Astrocyte of the cerebellum (primary cell): ENCODE results near the gene ERCC5.

Experiments
- DNase-seq: peaks from one replicate; pipeline ENCODE4 v3.0.0-alpha.2; 2011; ENCODE audit warnings: low read depth
- H3K4me3 ChIP-seq: 2 replicates; pipeline ENCODE4 v1.5.1; 2011; ENCODE audit warnings: mild to moderate bottlenecking, low read depth, low read length, moderate library complexity
- in situ Hi-C: cut with HindIII; loops from 2 replicates; pipeline ENCODE4 v1.10.0; 2017; ENCODE audit warnings: low sequenced_read_pairs
- TF ChIP-seq, protein P1 (sequence below): IDR thresholded peaks from 2 replicates; pipeline ENCODE4 v1.5.1; 2012; ENCODE audit warnings: low read length, low read depth, moderate library complexity, mild to moderate bottlenecking; ENCODE audit errors: missing control alignments

Gene ERCC5

DNA sequence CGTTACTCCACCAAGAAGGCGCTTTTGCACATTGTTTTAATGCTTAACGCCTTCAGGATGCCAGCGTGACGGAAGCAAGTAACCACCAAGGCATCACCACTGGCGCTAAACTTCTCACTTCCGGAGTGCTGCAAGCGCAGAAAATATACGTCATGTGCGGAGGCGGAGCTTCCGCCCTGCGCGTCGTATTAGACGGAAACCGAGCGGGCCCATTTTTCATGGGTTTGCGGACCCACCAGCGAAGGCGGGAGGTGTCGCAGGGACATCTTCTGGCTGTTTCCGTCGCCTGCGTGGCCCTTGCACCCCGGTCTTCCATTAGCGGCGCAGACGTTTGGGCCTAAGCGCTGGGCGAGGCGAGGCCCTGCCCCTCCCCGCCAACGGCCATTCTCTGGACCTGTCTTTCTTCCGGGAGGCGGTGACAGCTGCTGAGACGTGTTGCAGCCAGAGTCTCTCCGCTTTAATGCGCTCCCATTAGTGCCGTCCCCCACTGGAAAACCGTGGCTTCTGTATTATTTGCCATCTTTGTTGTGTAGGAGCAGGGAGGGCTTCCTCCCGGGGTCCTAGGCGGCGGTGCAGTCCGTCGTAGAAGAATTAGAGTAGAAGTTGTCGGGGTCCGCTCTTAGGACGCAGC, at the start of gene ERCC5:
Gene ERCC5, plus strand, starts transcription at position 403 of the 631 bp plus-strand sequence. CDS start 235 bp downstream, outside the sequence.
- H3K4me3 ChIP-seq, result peak within 1 kb of the TSS; percentile 94
- in situ Hi-C loops, result no loop called here
- peak; percentile 88 for DNase-seq
- TF ChIP-seq, protein P1, sequence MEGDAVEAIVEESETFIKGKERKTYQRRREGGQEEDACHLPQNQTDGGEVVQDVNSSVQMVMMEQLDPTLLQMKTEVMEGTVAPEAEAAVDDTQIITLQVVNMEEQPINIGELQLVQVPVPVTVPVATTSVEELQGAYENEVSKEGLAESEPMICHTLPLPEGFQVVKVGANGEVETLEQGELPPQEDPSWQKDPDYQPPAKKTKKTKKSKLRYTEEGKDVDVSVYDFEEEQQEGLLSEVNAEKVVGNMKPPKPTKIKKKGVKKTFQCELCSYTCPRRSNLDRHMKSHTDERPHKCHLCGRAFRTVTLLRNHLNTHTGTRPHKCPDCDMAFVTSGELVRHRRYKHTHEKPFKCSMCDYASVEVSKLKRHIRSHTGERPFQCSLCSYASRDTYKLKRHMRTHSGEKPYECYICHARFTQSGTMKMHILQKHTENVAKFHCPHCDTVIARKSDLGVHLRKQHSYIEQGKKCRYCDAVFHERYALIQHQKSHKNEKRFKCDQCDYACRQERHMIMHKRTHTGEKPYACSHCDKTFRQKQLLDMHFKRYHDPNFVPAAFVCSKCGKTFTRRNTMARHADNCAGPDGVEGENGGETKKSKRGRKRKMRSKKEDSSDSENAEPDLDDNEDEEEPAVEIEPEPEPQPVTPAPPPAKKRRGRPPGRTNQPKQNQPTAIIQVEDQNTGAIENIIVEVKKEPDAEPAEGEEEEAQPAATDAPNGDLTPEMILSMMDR, result no peak

DNA sequence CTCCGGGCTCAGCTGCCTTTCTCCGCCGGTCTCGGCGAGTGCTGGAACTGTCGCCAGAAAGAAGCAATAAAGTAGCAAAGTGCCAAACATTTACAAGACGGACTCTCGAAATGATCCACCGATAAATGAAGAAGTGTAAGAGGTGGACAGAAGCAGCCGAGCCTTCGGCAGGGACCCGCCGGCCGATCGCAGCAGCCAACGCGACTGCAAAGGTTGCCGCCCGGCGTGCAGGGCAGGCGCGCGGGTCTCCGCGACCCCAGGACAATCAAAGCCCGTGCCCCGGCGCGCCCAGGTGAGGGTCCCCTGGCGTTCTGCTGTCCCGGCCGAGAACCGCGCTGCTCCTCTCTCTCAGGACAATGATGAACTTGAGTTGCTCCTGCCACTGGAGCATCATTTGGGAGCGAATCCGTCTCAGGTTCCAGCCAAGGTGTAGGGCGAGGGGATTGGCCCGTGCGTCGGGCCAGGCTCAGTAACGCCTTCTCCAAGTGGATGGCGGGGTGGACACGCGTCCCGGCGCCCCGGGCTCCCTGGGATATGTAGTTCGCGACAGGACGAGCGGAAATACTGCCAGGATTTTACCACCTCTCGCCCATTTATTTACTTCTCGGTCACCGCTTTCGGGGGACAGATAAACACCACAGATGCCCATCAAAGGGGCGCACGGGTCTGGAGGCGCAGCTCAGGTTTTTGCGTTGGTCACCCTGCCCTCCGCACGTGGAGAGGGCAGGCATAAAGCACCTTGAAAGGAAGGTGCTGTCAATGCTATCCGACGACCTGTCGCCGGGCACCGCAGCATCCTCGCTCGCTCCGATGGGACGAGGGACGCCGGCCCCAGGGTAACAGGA, 47.0 kb upstream of the ERCC5 start, which contains the start of the genes BIVM and POGLUT2:
Gene BIVM, plus strand, starts transcription at position 539 of the 845 bp plus-strand sequence. CDS start 8,149 bp downstream, outside the sequence.
Gene POGLUT2, minus strand, starts transcription at position 396 of the 845 bp plus-strand sequence. Its CDS starts 306 bp downstream, at position 90.
- peak; percentile 86 for DNase-seq
- TF ChIP-seq, protein P1, result no peak
- H3K4me3 ChIP-seq, result peak within 1 kb of the TSS; percentile 75
- in situ Hi-C loops, result no loop called here

DNA sequence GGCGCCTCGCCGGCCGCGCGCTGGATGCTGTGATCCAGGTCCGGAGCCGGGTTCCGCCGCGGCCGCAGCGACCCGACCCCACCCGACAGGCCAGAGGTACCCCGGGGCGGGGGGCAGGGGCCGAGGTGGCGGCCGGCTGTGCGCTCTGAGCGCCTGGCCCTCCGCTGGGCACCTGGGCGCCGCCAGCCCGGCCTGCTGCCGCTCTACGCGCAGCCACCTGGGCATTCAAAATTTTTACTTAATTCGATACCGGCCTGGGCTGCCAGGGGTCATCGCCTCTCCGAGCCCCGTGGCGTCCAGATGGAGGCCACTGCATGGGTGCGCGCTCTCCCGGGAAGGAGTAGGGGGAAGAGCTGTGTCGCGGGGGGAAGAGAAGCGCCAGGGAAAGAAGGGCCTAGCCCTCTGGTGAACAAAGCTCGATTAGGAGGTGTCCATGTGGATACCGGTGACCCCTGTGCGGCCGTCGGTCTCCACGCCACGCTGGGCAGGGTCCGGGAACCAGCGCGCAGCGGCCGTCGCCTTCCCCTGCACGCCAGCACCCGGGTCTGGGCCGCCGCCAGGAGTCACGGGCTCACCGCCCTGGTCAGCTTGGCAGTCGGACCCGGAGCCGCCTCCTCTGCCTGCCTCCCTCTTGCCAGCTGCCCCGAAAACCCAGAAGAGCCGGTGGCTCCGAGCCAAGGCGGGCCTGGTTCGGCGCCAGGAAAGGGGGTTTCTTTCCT, 46.2 kb upstream of the ERCC5 start:
- H3K4me3 ChIP-seq, result peak overlapping the region; percentile 75
- in situ Hi-C loops, result no loop called here
- DNase-seq, result no peak
- TF ChIP-seq, protein P1, result no peak

DNA sequence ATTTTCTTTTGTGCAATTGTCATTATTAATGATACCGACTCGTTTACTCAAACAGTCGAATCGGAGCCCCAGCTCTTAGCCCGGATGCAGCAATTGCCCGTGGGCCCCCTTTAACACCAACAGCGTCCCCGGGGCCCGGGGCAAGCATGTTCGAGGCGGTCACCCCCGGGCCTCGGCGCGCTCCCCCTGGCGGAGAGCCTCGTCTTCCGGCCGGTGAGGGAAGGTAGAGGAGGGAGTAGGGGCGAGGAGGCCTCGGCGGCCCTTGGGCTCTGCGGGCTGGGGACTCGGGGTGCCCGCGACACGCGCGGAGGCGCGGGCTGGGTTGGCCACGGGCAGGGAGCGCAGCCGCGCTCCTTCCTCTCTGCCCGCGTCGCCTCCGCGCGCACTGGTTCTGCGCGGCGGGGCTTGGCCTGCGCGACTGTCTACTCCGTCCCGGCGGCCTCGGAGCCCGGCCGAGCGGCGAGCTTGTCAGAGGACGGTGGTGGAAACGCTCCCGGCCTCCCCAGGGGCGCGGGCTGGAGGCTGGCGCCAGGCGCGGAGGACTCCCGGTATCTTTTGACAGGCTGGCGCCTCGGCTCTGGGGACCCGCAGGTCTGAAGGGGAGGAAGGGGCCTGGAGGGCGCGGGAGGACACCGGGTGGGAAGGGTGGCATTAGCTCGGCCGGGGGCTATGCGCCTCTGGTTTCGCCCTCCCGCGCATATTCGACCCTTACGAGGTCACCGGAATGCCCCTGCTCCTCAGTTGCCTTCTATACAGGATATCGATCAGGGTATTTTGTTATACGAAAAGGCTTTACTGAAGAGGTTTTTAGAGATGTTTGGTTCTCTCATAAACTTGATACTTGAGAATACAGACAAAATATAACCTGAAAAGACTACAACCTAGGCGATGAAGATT, 45.4 kb upstream of the ERCC5 start:
- H3K4me3 ChIP-seq, result peak overlapping the region; percentile 75
- TF ChIP-seq, protein P1, result peak; percentile 77
- in situ Hi-C loops, result no loop called here
- DNase-seq, result peak; percentile 32

DNA sequence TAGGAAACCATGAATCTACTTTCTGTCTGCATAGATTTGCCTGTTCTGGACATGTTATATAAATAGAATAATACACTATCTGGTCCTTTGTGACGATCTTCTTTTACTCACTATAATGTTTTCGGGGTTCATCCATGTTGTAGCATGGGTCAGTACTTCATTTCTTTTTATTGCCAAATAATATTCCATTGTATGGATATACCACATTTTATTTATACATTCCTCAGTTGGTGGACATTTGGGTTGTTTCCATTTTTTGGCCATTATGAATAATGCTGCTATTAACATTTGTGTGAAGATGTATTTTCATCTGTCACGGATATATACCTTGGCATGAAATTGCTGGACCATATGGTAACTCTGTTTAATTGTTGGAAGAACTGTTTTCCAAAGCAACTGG, 40.2 kb upstream of the ERCC5 start:
- TF ChIP-seq, protein P1, result no peak
- H3K4me3 ChIP-seq, result no peak overlapping the region
- no peak for DNase-seq
- in situ Hi-C loops, result no loop called here
